HCT116 (cell line): ENCODE data around the gene PPP1CB. TPM values are rescaled to one million over a fixed set of nuclear protein-coding genes. Genes with fewer than 3 reads are reported as not detected.

Source experiments
- ATAC-seq: fragments of 200-7000 bp; cut with Tn5 transposase; 2 replicates; pipeline ENCODE4 v1.9.1; 2020; ENCODE audit warnings: mild to moderate bottlenecking, moderate library complexity
- BruUV-seq: library from RNA; stranded (reverse); fragments of 400-500 nt; replicated peaks from 2 replicates; lab custom pipeline; 2021; lab: Mats Ljungman, UMichigan
- CTCF ChIA-PET: fragments of 300-600 bp; sonication (Branson Sonifier 250); formaldehyde crosslinking; loops from one replicate; lab custom pipeline; 2021; ENCODE audit warnings: antibody characterized with exemption; lab: Charles Lee
- POLR2A ChIA-PET: fragments of 300-600, 350-600 bp; sonication (Branson Sonifier 250); formaldehyde crosslinking; loops from one replicate; lab custom pipeline; 2021; ENCODE audit warnings: antibody characterized with exemption; lab: Charles Lee
- RAD21 ChIA-PET, 2 experiments: fragments of 300-600 bp; sonication (Branson Sonifier 250); formaldehyde crosslinking; loops; one replicate each; lab custom pipeline; 2023; ENCODE audit warnings: low total read pairs in 2 of 2; ENCODE audit not compliant: uncharacterized antibody in 2 of 2, unreplicated experiment in 2 of 2, low non-redundant PET in 1 of 2; lab: Charles Lee
- DNase-seq: peaks from one replicate; pipeline ENCODE4 v3.0.0-alpha.2; 2010; ENCODE audit warnings: low read depth, low spot score
- H2AFZ ChIP-seq: fragments of 200-600 bp; shearing (Covaris generic), sonication (generic); 2 replicates; pipeline ENCODE4 v1.6.1; 2017; ENCODE audit warnings: low read depth, mixed run types, mixed read lengths, antibody characterized with exemption, low read length; ENCODE audit not compliant: poor library complexity, severe bottlenecking
- H3K27ac ChIP-seq: 2 replicates; pipeline ENCODE4 v1.5.1; 2012; ENCODE audit warnings: low read depth, low read length
- H3K27me3 ChIP-seq: fragments of 200-600 bp; sonication (generic); 2 replicates; pipeline ENCODE4 v1.6.1; 2016; ENCODE audit warnings: mixed run types, low read length, mixed read lengths; ENCODE audit not compliant: insufficient read depth
- H3K36me3 ChIP-seq, 2 experiments: fragments of 200-500 bp in 1 of 2; fragments of 200-600 bp in 1 of 2; sonication (Bioruptor generic) in 1 of 2; sonication (generic) in 1 of 2; 2 replicates each; pipeline versions ENCODE4 v1.5.1 to v1.6.1; 2014 to 2016; ENCODE audit warnings: low read length in 2 of 2, inconsistent platforms in 1 of 2, mixed read lengths in 1 of 2, mixed run types in 1 of 2; ENCODE audit not compliant: insufficient read depth in 2 of 2, control insufficient read depth in 1 of 2
- H3K4me1 ChIP-seq, 2 experiments: fragments of 200-600 bp in 1 of 2; sonication (generic) in 1 of 2; 2 replicates each; pipeline versions ENCODE4 v1.5.1 to v1.6.1; 2012 to 2017; ENCODE audit warnings: low read length in 2 of 2, inconsistent platforms in 1 of 2, mild to moderate bottlenecking in 1 of 2, mixed read lengths in 1 of 2, mixed run types in 1 of 2, moderate library complexity in 1 of 2; ENCODE audit not compliant: insufficient read depth in 2 of 2, control insufficient read depth in 1 of 2
- H3K4me2 ChIP-seq: fragments of 200-600 bp; sonication (generic); 2 replicates; pipeline ENCODE4 v1.6.1; 2017; ENCODE audit warnings: mixed run types, low read length, mixed read lengths
- H3K4me3 ChIP-seq, 2 experiments: fragments of 200-600 bp in 1 of 2; sonication (generic) in 1 of 2; replicated peaks in 1 of 2; 2 replicates each; pipeline ENCODE4 v1.5.1; 2011 to 2016; ENCODE audit warnings: low read length in 2 of 2, control low read depth in 1 of 2, low read depth in 1 of 2, mild to moderate bottlenecking in 1 of 2, mixed read lengths in 1 of 2, mixed run types in 1 of 2
- H3K79me2 ChIP-seq: fragments of 200-600 bp; sonication (generic); 2 replicates; pipeline ENCODE4 v1.6.1; 2017; ENCODE audit warnings: mild to moderate bottlenecking, mixed run types, low read length, moderate library complexity, mixed read lengths; ENCODE audit not compliant: insufficient read depth
- H3K9ac ChIP-seq: fragments of 200-600 bp; sonication (generic); 2 replicates; pipeline ENCODE4 v1.6.1; 2016; ENCODE audit warnings: low read length, mixed read lengths
- H3K9me2 ChIP-seq: fragments of 200-600 bp; sonication (generic), shearing (Covaris generic); 2 replicates; pipeline ENCODE4 v1.6.1; 2017; ENCODE audit warnings: mixed run types, mild to moderate bottlenecking, moderate library complexity; ENCODE audit not compliant: insufficient read depth
- H3K9me3 ChIP-seq, 2 experiments: fragments of 200-500 bp in 1 of 2; fragments of 200-600 bp in 1 of 2; sonication (Bioruptor generic) in 1 of 2; sonication (generic) in 1 of 2; 2 replicates each; pipeline ENCODE4 v1.6.1; 2014 to 2017; ENCODE audit warnings: low read length in 2 of 2, mixed read lengths in 2 of 2, inconsistent platforms in 1 of 2, low read depth in 1 of 2, mild to moderate bottlenecking in 1 of 2, mixed run types in 1 of 2, moderate library complexity in 1 of 2; ENCODE audit not compliant: control insufficient read depth in 1 of 2, insufficient read depth in 1 of 2
- H4K20me1 ChIP-seq: fragments of 200-600 bp; sonication (generic), shearing (Covaris generic); 2 replicates; pipeline ENCODE4 v1.6.1; 2017; ENCODE audit warnings: mixed run types, mild to moderate bottlenecking, moderate library complexity; ENCODE audit not compliant: insufficient read depth
- ATF3 ChIP-seq: IDR thresholded peaks from 2 replicates; pipeline ENCODE4 v1.6.1; 2012
- CEBPB ChIP-seq: IDR thresholded peaks from 2 replicates; pipeline ENCODE4 v1.6.1; 2012; ENCODE audit warnings: low read depth
- CTCF ChIP-seq, 3 experiments: fragments of 200-600 bp in 1 of 3; sonication (generic) in 1 of 3; IDR thresholded peaks in 2 of 3; conservative IDR thresholded peaks in 1 of 3; 2 replicates each; pipeline ENCODE4 v1.5.1; 2012 to 2017; ENCODE audit warnings: low read depth in 2 of 3, low read length in 2 of 3, antibody characterized with exemption in 1 of 3, borderline replicate concordance in 1 of 3, control low read depth in 1 of 3, mild to moderate bottlenecking in 1 of 3, mixed read lengths in 1 of 3, mixed run types in 1 of 3, moderate library complexity in 1 of 3; ENCODE audit not compliant: insufficient read depth in 1 of 3
- EGR1 ChIP-seq: IDR thresholded peaks from 2 replicates; pipeline ENCODE4 v1.6.1; 2012; ENCODE audit warnings: low read depth
- ELF1 ChIP-seq: IDR thresholded peaks from 2 replicates; pipeline ENCODE4 v1.6.1; 2012; ENCODE audit warnings: low read depth, borderline replicate concordance
- EZH2 ChIP-seq: fragments of 200-600 bp; sonication (generic); IDR thresholded peaks from 2 replicates; pipeline ENCODE4 v1.6.1; 2017; ENCODE audit warnings: antibody characterized with exemption, mixed run types
- EZH2phosphoT487 ChIP-seq: fragments of 200-600 bp; IDR thresholded peaks from 2 replicates; pipeline ENCODE4 v1.6.1; 2018; ENCODE audit warnings: antibody characterized with exemption, borderline replicate concordance
- FOSL1 ChIP-seq: IDR thresholded peaks from 2 replicates; pipeline ENCODE4 v1.6.1; 2012; ENCODE audit warnings: low read depth
- JUND ChIP-seq: IDR thresholded peaks from 2 replicates; pipeline ENCODE4 v1.6.1; 2012
- MAX ChIP-seq: IDR thresholded peaks from 2 replicates; pipeline ENCODE4 v1.6.1; 2012
- POLR2A ChIP-seq: IDR thresholded peaks from 2 replicates; pipeline ENCODE4 v1.7.0; 2011; ENCODE audit warnings: borderline replicate concordance; ENCODE audit not compliant: insufficient read depth, insufficient read length; ENCODE audit errors: extremely low read depth
- POLR2AphosphoS5 ChIP-seq: IDR thresholded peaks from 2 replicates; pipeline ENCODE4 v1.6.1; 2011; ENCODE audit warnings: mild to moderate bottlenecking, low read depth, low read length, moderate library complexity
- REST ChIP-seq: IDR thresholded peaks from 2 replicates; pipeline ENCODE4 v1.6.1; 2012; ENCODE audit warnings: low read depth
- SP1 ChIP-seq: IDR thresholded peaks from 2 replicates; pipeline ENCODE4 v1.6.1; 2012; ENCODE audit warnings: low read depth
- SRF ChIP-seq: IDR thresholded peaks from 2 replicates; pipeline ENCODE4 v1.6.1; 2012; ENCODE audit warnings: low read depth
- TCF7L2 ChIP-seq: IDR thresholded peaks from 2 replicates; pipeline ENCODE4 v1.7.0; 2011; ENCODE audit warnings: borderline replicate concordance, inconsistent platforms; ENCODE audit not compliant: insufficient read depth, insufficient read length; ENCODE audit errors: extremely low read depth
- ZBTB33 ChIP-seq: IDR thresholded peaks from 2 replicates; pipeline ENCODE4 v1.6.1; 2011; ENCODE audit warnings: mild to moderate bottlenecking, low read length, moderate library complexity; ENCODE audit not compliant: insufficient replicate concordance; ENCODE audit errors: extremely low read depth
- ZFX ChIP-seq: fragments of 450-650 bp; IDR thresholded peaks from 2 replicates; pipeline ENCODE4 v1.6.1; 2017
- ZNF274 ChIP-seq: fragments of 200-500 bp; sonication (Bioruptor generic); IDR thresholded peaks from 2 replicates; pipeline ENCODE4 v1.6.1; 2014; ENCODE audit warnings: mild to moderate bottlenecking, low read depth, low read length, inconsistent platforms
- intact Hi-C: fragments of 100-400 bp; cut with micrococcal nuclease; formaldehyde crosslinking; loops from 2 replicates; pipeline ENCODE4 v1.10.0; 2022
- total RNA-seq: library from RNA; stranded (reverse); gene quantifications from one replicate; pipeline ENCODE4 v1.2.1, GENCODE V29; 2021; ENCODE audit not compliant: unreplicated experiment

The PPP1CB gene
- total RNA-seq, 1 experiment from 2014 or later = 174 TPM

GRCh38 chr2:28745876-28746275 lies 5.8 kb upstream of the PPP1CB start:
- Histone ChIP-seq H3K27ac (no peak overlapping the region), H3K79me2 (no peaks in the 10 kb centered on the region), H3K4me2 (no peak overlapping the region), H3K27me3 (no peaks in the 10 kb centered on the region), H3K36me3 (no peaks in the 10 kb centered on the region), H3K9ac (no peak overlapping the region), H3K4me1 (peaks cover 3 to 8% of the 10 kb centered on the region in 2 experiments; a peak in 2 of 4 replicates), H2AFZ (no peak overlapping the region), H3K4me3 (no peak overlapping the region), H3K9me3 (no peaks in the 10 kb centered on the region), H4K20me1 (no peaks in the 10 kb centered on the region), H3K9me2 (no peaks in the 10 kb centered on the region)
- DNase-seq (no peak), ATAC-seq (no peak)
- intact Hi-C loops = no loop called here
- BruUV-seq = no TSS peak
- no peak for TF ChIP-seq REST
- TF ChIP-seq EZH2 = no peak
- no peak for TF ChIP-seq ZNF274
- no peak for TF ChIP-seq JUND
- TF ChIP-seq POLR2AphosphoS5 = no peak
- no peak for TF ChIP-seq POLR2A
- no peak for TF ChIP-seq ZBTB33
- no peak for TF ChIP-seq CTCF (IDR thresholded peaks at IDR 0.05 in 2 of 3, conservative IDR thresholded peaks at IDR 0.05 in 1 of 3; ENCODE audit: borderline replicate concordance in 1 of 3, insufficient read depth in 1 of 3, low read depth in 2 of 3, low read length in 2 of 3)
- no peak for TF ChIP-seq MAX
- no peak for TF ChIP-seq SP1
- TF ChIP-seq EZH2phosphoT487 = no peak
- TF ChIP-seq EGR1 = no peak
- TF ChIP-seq SRF = no peak
- TF ChIP-seq ATF3 = no peak
- no peak for TF ChIP-seq ELF1
- TF ChIP-seq ZFX = no peak
- no peak for TF ChIP-seq FOSL1
- TF ChIP-seq CEBPB = no peak
- no peak for TF ChIP-seq TCF7L2
- ChIA-PET POLR2A (interaction anchor here (0.5 kb wide), 1 partner anchor 179 kb away, joined by 3 read pairs; no protein-coding TSS in a partner anchor), RAD21 (no interaction called here), CTCF (no interaction called here)
